Brain pericyte (primary cell): ENCODE data around the gene C1orf105.
"Not testable (repeated sequence)": the region's sequence is repeated elsewhere in the genome, so short reads cannot be mapped to it uniquely, and the experiment has no call there.

ENCODE experiments used
- DNase-seq: peaks from one replicate; pipeline ENCODE4 v3.0.0-alpha.2; 2012; ENCODE audit warnings: low read depth, low spot score

Gene C1orf105, protein sequence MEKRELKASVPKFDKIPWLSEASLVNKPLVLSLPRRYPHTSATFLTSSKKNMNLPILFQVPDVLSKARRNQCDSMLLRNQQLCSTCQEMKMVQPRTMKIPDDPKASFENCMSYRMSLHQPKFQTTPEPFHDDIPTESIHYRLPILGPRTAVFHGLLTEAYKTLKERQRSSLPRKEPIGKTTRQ

DNA sequence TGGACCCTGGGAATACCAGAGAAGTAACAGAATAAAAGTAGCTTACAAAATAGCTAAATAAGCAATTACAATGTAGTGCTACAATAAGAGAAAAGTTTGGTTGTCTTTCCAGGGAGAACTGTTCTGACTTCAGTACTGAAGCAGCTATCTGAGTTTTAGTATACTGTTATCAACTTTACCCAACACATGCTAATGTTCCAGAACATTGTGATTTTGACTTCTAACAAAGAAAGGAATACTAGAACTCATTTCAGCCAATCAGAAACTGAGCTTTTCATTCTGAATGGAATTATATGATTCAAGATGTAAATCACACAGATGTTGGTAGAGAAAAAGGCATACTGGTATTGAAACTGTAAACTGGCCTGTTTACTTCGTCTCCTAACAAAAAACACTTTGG, at the start of gene C1orf105:
C1orf105 (plus strand) TSS at position 301 of the 400 bp plus-strand sequence. CDS start 201 bp downstream, outside the sequence.
- DNase-seq = no peak

DNA sequence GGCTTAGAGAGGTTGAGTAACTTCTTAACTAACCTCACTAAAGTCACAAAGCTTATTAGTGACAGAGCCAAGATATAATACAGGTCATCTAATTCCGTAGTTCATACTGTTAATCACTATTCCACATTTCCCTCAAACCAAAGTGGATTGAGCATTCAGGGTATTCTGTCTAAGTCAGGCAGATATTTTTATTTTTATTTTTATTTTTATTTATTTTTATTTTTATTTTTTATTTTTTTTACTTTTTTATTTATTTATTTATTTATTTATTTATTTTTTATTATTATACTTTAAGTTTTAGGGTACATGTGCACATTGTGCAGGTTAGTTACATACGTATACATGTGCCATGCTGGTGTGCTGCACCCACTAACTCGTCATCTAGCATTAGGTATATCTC, 48.8 kb upstream of the C1orf105 start:
- DNase-seq = not testable (repeated sequence)

DNA sequence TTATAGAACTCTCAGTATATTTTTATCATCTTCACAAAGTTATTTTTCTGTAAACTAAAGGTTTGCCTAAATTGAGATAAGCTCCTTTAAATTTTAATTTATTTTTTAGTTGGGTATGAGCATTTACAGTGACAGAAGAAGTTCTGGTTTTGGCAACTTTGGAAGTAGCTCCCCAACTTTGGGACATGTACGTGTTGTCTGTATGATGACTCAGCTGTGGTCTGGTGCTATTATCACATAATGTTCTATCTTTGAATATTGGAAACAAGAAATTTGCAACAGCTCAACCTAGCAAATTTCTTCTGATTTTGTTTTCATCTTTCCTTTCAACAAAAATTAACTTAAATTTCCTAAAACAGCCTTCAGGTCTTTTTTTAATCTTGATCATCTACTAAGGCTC, 46.6 kb upstream of the C1orf105 start:
- no peak for DNase-seq

DNA sequence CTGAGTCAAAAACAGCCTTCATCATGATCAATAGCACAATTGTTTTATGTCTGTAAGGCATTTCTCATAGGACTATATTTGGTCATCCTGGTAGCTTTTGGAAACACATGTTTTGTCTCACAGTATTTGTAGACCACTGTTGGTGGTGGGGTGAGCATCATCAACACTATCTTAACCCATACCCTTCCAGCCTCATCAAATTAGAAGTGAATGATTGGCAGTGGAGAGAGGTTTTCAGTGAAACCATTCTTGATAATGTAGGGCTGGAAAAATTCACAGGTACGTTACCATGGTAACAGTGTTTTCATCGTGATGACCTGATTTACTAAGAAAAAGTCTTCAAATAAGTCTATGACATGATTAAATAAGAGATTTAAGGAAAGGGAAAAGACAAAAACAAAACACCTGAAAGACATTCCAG, 45.3 kb upstream of the C1orf105 start:
- no peak for DNase-seq

DNA sequence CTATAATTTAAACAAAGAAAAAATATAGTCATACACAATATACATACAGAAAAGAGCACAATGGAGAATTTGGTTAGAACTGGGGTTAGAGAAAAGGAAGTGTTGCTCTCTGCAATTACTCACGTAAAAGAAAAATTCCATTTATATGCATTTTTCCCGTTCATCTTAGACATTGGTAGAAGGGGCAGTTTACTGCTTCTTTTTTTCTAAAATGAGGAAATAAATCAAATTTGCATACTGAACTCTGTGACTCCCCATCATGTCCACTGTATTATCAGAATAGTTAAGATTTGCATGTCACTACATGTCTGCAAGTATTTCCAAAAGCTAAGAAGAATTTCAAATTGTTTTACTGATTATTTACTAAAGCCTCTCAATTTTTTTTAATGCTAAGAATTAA, 44.1 kb upstream of the C1orf105 start:
- no peak for DNase-seq

DNA sequence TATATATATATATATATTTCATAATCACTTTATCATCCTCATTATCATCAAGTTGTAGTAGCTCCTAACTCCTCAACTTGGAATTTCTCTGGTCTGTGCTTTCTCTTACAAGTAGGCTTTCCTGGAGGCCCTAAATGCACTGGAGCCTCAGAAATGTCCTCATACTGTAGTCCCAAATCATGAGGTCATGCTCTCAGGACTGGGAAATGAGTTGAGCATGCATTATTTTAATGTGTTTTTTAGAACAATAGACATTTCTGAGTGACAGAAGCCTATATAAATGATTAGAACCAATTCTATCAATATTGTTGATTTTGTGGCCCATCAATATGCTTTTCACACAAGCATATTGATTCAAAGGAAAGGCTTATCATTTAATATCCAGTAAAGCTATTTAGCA, 42.9 kb upstream of the C1orf105 start:
- no peak for DNase-seq

DNA sequence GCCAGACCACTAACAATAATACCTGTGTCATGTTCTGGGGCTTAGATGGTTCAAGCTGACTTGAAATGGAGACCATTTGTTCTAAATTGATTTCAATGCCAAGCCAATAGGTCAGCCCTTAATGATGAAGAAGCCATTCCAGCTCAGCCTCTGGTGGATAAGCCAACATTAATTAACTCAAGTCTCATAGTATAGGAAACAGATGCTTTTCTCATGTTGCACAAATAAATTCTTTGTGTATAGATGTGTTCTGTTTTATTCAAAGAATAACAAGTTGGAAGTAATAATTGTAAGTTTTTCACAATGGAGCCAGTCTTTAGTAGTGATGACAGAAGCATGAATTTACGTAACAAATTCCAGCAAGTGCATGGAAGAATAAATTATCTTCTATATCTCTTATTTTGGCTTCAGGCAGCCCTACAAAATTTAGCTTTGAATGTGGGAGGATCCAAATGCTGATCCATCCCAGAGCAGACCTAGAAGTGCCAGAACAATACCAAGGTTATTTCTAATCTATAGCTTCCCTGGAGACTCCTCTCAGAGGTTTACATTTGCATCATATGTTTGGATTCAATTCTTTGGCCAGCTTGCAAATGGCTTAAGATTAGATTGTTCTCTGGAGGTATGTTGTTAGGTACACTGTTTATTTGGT, 42.2 kb upstream of the C1orf105 start:
- no peak for DNase-seq

DNA sequence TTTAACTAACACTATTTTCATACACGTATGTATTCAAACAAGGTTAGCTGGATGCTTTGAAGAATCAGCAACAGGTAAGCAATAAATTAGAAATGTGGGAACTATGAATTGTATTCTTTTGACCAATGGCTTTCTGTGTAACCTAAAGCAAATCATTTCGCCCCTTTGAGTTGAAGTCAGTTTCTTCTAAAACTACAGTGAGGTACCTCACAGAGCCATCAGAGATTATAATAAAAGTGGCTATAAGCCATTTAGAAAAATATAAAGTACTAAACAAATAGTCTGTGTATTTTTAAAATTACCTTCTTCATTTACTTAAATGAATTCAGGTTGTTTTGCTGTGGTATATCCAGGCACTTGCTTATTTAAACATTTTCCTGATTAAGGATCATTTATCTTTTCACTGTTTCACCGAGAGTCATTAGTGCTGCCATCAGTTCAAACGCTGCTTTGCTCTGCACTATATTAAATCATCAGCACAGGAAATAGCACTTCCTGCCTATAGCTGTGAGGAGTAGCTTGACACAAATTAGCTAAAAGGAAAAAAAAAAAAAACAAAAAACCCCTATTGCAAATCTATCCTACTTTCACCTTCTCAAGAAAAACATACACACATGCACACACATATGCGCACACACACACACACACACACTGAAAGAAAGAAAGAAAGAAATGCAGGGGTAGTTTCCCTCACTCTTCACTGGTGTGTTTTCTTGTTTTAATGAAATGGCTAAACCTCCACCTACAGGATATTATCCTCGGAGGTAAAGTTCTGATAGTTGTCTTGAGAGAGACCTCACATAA, 39.8 kb upstream of the C1orf105 start:
- DNase-seq = no peak

DNA sequence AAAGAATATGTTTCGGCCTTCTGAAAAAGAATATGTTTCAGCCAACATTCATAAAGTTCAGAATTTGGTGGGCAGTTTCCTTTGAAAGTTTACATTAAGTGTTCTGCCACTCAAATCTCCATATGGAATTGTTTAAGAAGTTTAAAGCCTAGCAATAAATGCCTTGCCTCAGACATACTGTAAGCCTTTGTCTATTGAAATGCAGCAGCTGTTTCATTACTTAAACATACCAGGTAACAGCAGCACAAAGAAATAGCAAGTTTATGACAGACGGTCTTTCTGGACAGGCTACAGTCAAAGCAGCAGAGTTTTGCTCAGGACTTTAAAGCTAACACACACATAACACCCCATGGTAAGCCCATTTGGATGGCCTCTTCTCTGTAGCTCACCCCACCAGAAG, 38.5 kb upstream of the C1orf105 start:
- no peak for DNase-seq

DNA sequence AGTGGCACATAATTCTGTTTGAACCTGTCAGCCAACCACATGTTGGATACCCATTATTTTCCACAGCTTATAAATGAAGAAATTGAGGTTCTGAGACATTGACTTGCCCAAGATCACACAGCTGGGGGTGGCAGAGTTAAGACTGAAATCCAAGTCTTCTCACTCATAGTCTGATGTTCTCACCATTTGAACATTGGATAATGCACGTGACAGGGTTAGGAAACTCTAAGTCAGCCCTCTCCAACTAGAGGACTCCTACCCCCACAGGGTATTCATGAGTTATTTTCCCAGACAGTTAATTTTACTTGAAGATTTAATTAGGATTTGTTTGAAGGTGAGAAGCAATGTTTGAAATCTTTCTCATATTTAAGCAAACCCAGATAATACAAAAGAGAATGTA, 38.1 kb upstream of the C1orf105 start:
- no peak for DNase-seq

DNA sequence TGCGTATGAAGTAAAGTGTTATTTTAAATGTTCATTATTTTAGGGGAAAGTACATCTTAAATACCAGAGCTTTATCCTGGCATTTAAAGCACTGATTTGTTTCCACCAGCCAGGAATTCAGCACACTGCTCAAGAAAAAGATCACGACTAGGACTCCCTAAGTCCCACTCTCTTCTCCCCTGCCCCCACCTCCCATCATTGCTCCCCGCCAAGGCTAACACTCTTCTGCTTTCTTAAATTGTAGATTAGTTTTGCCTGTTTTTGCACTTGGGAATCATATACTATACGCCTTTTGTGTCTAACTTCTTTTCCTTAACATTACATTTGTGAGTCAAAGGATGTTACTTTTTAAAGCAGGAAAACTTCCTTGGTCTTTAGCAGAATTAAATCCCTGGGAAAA, 37.5 kb upstream of the C1orf105 start:
- no peak for DNase-seq

DNA sequence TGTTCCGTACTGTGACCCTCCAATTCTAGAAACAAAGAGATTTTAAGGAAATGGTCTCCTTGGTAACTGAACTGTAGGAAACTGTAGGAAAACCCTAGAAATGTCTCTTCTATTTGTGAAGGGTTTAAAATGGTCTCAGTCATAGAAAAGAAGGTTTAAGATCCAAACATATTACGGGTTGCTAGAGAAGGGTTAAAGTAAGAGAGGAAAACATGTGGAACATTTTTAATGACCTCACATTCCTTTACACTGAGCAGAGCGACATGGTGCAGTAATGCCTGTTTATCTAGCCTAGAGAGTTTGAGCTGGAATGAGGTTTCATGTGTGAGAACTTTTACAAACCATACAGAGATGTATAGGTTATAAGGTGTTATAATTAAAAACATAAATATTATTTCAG, 36.9 kb upstream of the C1orf105 start:
- no peak for DNase-seq

DNA sequence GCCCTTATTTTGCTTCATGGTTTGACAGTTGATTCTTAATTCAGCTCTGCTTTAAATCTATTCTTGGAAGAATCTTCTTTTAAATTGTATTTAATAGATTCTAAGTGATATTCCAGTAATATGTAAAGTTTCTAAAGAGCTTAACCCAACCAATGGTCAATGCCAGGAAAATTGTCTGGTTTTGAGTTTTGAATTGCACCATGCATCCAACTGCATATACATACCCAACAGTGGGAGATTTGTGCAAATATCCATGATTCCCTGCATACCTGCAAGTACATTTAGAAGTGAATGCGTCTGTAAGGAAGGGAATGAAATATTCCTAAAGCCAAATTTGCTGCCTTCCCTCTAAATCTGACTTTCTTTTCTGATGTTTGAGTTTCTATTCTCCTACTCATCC, 35.8 kb upstream of the C1orf105 start:
- DNase-seq = no peak

DNA sequence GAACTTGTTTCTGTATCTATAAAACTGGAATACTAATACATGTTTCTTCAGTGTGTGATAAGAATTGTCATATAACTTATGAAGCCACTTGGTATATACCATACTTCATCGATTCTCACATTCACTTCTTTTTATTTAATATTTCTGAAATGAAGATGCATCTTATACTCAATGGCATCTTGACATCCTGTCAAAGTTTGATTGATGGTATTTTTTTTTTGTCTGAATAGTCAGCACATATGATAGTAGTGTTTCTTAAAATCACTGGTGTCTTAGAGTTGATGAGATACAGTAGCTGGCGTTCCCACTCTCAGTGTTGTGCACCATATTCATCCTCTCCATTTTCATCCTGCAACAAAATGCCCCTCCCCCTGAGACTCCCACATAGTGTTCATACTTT, 34.4 kb upstream of the C1orf105 start:
- DNase-seq = no peak

DNA sequence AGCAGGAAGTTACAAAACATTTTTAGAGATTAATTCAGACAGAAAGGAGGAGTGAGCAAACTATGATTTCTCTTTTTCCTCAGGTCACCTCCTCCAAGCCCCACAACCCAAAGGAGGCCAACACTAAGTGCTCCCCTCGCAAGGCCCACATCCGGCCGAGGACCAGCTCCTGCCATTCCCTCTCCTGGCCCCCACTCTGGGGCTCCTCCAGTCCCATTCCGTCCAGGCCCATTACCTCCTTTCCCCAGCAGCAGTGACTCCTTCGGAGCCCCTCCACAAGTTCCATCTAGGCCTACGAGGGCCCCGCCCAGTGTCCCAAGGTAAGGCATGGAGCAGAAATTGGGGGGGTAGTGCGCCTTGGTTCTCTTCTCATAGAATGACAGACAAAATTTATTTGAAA, 32.0 kb upstream of the C1orf105 start:
- no peak for DNase-seq

DNA sequence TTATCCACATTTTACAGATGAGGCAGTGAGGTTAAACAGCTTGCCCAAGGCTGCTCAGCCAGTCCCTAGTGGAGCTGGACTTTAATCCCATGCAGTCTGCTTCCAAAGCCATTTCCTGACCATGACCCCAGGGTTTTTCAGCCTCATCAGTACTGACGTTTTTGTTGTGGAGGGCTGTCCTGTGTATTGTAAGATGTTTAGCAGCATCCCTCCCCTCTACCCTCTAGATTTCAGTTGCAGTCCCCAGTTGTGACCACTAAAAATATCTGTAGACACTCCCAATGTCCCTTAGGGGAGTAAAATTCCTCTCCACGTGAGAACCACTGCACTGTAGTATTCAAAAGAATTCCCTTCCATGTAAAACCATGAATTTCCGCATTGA, 30.2 kb upstream of the C1orf105 start:
- DNase-seq = no peak

DNA sequence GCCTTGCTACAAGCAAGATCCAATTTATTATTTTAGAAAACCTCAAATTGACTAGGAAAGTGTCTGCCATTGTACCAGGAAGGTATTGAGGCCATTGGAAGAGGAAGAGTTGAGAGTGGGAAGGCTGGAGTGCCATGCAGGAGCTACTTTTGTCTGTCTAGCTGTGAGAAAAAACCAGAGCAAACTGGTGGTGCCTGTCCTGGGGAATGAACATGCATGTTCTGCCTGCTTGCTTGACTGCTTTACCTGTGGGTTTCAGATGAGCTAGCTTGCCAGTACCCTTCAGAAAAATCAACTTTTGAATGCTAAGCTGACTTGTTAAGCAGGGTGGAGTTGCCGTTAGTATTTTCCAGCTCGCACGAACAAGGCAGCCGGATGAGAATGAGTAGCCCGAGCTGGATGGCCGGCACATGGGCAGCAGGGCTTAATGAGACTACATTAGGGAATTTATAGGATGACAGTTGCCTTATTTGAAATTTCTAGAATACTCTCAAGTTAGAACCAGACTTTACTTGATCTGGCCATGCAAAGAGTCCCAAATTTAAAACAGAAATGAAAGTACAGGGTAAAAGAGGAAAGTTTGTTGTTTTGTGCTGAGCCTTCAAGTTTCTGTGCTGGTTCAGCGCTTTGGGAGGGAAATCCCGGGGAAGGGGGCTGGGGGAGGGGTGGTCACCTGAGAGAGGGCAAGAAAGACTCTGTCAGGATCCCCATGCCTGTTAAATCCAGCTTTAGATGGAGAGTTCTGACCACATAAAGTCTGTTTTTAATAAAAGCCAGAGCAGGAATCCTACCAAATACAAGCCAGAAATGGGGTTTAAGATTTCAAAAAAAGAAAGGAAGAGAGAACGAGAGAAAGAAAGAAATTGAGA, 29.6 kb upstream of the C1orf105 start:
- no peak for DNase-seq

DNA sequence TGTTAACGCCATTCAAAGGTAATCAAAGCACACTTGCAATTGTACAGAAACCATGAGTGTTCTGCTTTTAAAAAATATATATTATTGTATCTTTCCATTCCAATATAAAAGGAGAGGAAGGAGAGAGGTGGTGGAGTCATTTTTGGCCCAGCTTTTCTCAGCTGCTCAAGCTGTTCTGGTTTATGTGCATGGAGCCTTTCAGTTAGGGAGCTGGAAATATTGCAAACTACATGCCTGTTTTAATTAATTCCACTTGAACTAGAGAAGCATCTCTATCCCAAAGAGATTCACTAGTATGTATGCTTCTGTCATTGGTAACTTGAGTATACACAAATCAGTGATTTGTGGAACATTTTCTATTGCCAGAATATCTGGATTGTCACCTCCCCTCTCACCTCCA, 28.5 kb upstream of the C1orf105 start:
- DNase-seq = no peak

DNA sequence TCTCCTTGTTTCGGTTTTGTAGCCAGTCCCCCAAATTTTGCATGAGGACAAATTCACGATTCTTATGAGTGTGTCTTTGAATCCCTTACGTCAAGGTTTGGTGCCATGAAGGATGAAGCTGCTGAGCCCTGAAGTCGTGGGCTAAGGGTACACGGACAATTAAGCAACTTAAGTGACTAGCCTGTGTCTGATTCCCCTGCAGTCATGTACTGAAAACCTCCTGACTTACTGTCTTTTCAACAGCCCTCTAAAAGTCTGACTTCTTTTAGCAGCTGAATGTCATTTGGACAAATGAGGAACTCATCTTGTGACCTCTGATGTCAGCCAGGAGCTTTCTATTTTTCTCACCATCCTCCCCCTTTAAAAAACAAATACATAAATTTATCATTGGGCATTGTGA, 27.1 kb upstream of the C1orf105 start:
- DNase-seq = no peak

DNA sequence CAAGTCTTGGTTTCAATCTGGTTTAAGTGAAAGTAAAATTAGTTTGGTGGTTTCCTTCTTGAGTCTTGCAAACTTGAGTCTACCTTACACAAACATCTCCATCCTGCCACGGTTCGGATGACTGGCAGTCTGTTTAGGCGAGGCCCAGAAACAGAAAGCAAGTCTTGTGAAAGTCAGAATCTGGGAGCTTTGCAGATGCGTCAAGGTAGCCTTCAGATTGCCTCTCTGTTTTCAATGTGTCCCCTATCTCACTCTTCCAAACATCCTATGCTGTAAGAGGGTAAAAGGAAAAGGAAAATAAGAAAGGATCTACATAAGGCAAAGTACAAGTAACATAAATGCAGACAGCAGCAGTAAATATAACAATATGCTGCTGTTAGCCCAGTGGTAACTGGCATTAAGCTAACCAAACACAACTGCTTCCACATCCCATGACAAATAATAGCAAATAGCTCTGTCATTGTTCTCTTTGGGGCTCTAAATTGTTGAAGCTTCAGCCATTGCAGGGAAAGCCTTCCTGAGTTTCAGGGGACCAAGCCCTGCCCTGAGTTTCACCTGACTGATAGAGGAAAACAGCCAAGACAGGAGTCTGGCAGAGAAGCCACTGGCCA, 26.2 kb upstream of the C1orf105 start:
- no peak for DNase-seq

DNA sequence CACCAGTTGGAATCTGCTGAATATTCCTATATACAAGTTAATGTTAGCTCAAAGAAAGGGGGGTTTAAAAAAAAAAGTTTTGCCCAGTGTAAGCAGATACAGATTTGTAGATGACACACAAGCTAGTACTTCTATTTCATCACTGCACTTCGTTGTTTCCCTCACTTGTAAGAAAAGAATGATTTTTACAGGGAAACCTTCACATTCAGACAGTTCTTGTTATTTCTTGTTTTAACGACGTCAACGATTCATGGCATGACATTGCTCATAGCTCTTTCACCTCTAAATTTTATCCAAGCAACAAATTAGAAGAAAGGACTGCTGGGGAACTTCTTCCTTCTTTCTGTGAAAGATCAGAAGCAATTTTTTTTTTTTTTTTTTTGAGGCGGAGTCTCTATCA, 25.7 kb upstream of the C1orf105 start:
- DNase-seq = no peak

DNA sequence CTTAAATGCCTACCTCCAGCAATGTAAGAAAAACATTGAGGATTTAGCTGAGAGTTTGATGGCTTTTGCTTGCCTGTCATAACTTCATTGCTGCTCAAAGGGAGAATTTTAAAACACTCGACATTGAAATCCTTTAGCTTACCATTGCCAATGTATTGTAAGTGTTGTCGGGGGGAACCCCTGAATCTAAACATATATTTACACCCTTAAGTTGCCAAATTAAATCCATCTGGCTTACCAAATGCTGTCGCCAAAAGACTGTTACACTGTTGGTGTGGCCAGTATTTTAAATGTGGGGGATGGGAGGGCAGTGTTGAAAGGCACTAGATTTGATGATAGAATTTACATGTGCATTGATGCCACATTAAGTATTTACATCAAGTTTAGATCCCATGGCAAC, 24.9 kb upstream of the C1orf105 start:
- no peak for DNase-seq
